H1 (cell line): ENCODE data around the gene SMIM44. TPM values are rescaled to one million over a fixed set of nuclear protein-coding genes. Genes with fewer than 3 reads are reported as not detected.

Experiments
- CTCF ChIA-PET: fragments of 300-600 bp; sonication (Branson Sonifier 250); formaldehyde crosslinking; loops from one replicate; lab custom pipeline; 2021; ENCODE audit not compliant: partially characterized antibody; lab: Charles Lee
- POLR2A ChIA-PET: fragments of 300-600 bp; sonication (Branson Sonifier 250); formaldehyde crosslinking; loops from one replicate; lab custom pipeline; 2021; ENCODE audit warnings: inconsistent platforms; ENCODE audit not compliant: partially characterized antibody; lab: Charles Lee
- DNase-seq, 2 experiments: peaks; one replicate each; pipeline versions ENCODE4 v3.0.0 to v3.0.0-alpha.2; 2010 to 2022; ENCODE audit warnings: low spot score in 2 of 2, low read depth in 1 of 2, mixed read lengths in 1 of 2
- FAIRE-seq: peaks from 2 replicates; lab custom pipeline; 2011; peaks lifted over from hg19 to GRCh38; lab: Jason Lieb, UNC
- H2AFZ ChIP-seq: 2 replicates; pipeline ENCODE4 v1.8.1; 2012; ENCODE audit warnings: low read length, inconsistent platforms
- H2AK5ac ChIP-seq: 2 replicates; pipeline ENCODE4 v1.6.1; 2013; ENCODE audit warnings: low read depth, low read length
- H2BK120ac ChIP-seq: replicated peaks from 2 replicates; pipeline ENCODE3; 2013; ENCODE audit warnings: low read depth, low read length, inconsistent platforms
- H2BK12ac ChIP-seq: 2 replicates; pipeline ENCODE4 v1.6.1; 2013; ENCODE audit warnings: low read depth, low read length
- H2BK15ac ChIP-seq: 2 replicates; pipeline ENCODE4 v1.6.1; 2013; ENCODE audit warnings: low read length
- H2BK20ac ChIP-seq: 2 replicates; pipeline ENCODE4 v1.6.1; 2013; ENCODE audit warnings: low read length
- H2BK5ac ChIP-seq: 2 replicates; pipeline ENCODE4 v1.6.1; 2013; ENCODE audit warnings: low read depth, low read length
- H3K14ac ChIP-seq: 2 replicates; pipeline ENCODE4 v1.6.1; 2013; ENCODE audit warnings: inconsistent platforms; ENCODE audit not compliant: insufficient read length
- H3K18ac ChIP-seq: 2 replicates; pipeline ENCODE4 v1.6.1; 2013; ENCODE audit warnings: low read length; ENCODE audit errors: extremely low read depth
- H3K23ac ChIP-seq: 2 replicates; pipeline ENCODE4 v1.6.1; 2013; ENCODE audit warnings: inconsistent platforms; ENCODE audit not compliant: insufficient read length
- H3K23me2 ChIP-seq: 2 replicates; pipeline ENCODE4 v1.6.1; 2013; ENCODE audit warnings: low read depth, low read length
- H3K27ac ChIP-seq: 2 replicates; pipeline ENCODE4 v1.6.1; 2011; ENCODE audit warnings: low read depth, low read length, inconsistent platforms
- H3K27me3 ChIP-seq, 4 experiments: replicated peaks in 1 of 4; 1 replicate in 1 of 4; 2 replicates in 3 of 4; pipeline versions ENCODE4 v1.6.1 to v1.8.1; 2011 to 2013; ENCODE audit warnings: low read length in 3 of 4, mild to moderate bottlenecking in 3 of 4, inconsistent platforms in 2 of 4, mixed read lengths in 2 of 4, moderate library complexity in 1 of 4; ENCODE audit not compliant: control insufficient read depth in 3 of 4, insufficient read depth in 3 of 4; ENCODE audit errors: extremely low read depth in 1 of 4
- H3K36me3 ChIP-seq, 4 experiments: 2 replicates each; pipeline versions ENCODE4 v1.6.1 to v1.8.1; 2011 to 2013; ENCODE audit warnings: mild to moderate bottlenecking in 4 of 4, low read length in 3 of 4, moderate library complexity in 2 of 4, control low read depth in 1 of 4, inconsistent platforms in 1 of 4; ENCODE audit not compliant: insufficient read depth in 4 of 4, control insufficient read depth in 2 of 4
- H3K4ac ChIP-seq: replicated peaks from 2 replicates; pipeline ENCODE3; 2013; ENCODE audit warnings: low read length, low read depth, mixed read lengths, inconsistent platforms; ENCODE audit not compliant: insufficient read length
- H3K4me1 ChIP-seq, 4 experiments: replicated peaks in 1 of 4; 1 replicate in 1 of 4; 2 replicates in 3 of 4; pipeline versions ENCODE4 v1.6.1 to v1.8.1; 2011 to 2013; ENCODE audit warnings: low read length in 3 of 4, inconsistent platforms in 2 of 4, mixed read lengths in 1 of 4; ENCODE audit not compliant: insufficient read depth in 4 of 4, control insufficient read depth in 3 of 4
- H3K4me2 ChIP-seq, 2 experiments: 2 replicates each; pipeline versions ENCODE4 v1.6.1 to v1.8.1; 2011 to 2013; ENCODE audit warnings: low read depth in 2 of 2, low read length in 2 of 2, control low read depth in 1 of 2, inconsistent platforms in 1 of 2, mild to moderate bottlenecking in 1 of 2; ENCODE audit not compliant: insufficient read depth in 1 of 2
- H3K4me3 ChIP-seq, 4 experiments: fragments of 200-600, 300-600 bp in 1 of 4; sonication (generic), shearing (Covaris generic), sonication (Bioruptor Twin) in 1 of 4; 2 replicates each; pipeline versions ENCODE4 v1.5.1 to v1.8.1; 2011 to 2016; ENCODE audit warnings: low read length in 4 of 4, low read depth in 3 of 4, control low read depth in 2 of 4, inconsistent platforms in 2 of 4, mild to moderate bottlenecking in 2 of 4, mixed read lengths in 1 of 4, moderate library complexity in 1 of 4; ENCODE audit not compliant: insufficient read depth in 2 of 4; ENCODE audit errors: extremely low read depth in 1 of 4
- H3K56ac ChIP-seq: replicated peaks from 2 replicates; pipeline ENCODE3; 2013; ENCODE audit warnings: low read depth, mild to moderate bottlenecking, mixed read lengths, low read length, inconsistent platforms; ENCODE audit not compliant: insufficient read length
- H3K79me1 ChIP-seq: 2 replicates; pipeline ENCODE4 v1.6.1; 2013; ENCODE audit warnings: low read depth, low read length, control low read depth
- H3K79me2 ChIP-seq, 2 experiments: 2 replicates each; pipeline versions ENCODE4 v1.6.1 to v1.8.1; 2012 to 2013; ENCODE audit warnings: low read length in 2 of 2, mild to moderate bottlenecking in 2 of 2, inconsistent platforms in 1 of 2; ENCODE audit not compliant: insufficient read depth in 2 of 2, control insufficient read depth in 1 of 2
- H3K9ac ChIP-seq, 4 experiments: replicated peaks in 1 of 4; 1 replicate in 1 of 4; 2 replicates in 3 of 4; pipeline versions ENCODE4 v1.6.1 to v1.8.1; 2011 to 2013; ENCODE audit warnings: low read depth in 3 of 4, low read length in 3 of 4, control low read depth in 2 of 4, mild to moderate bottlenecking in 2 of 4, moderate library complexity in 2 of 4, inconsistent platforms in 1 of 4; ENCODE audit errors: extremely low read depth in 1 of 4
- H3K9me3 ChIP-seq, 2 experiments: 2 replicates each; pipeline versions ENCODE4 v1.6.1 to v1.8.1; 2012 to 2013; ENCODE audit warnings: mild to moderate bottlenecking in 2 of 2, moderate library complexity in 2 of 2, control low read depth in 1 of 2, inconsistent platforms in 1 of 2, low read depth in 1 of 2, low read length in 1 of 2, mixed read lengths in 1 of 2; ENCODE audit not compliant: insufficient read depth in 2 of 2
- H4K20me1 ChIP-seq, 2 experiments: replicated peaks in 1 of 2; 2 replicates each; pipeline versions ENCODE3 to v1.8.1; 2011 to 2013; ENCODE audit warnings: inconsistent platforms in 2 of 2, low read length in 2 of 2, mild to moderate bottlenecking in 1 of 2; ENCODE audit not compliant: insufficient read depth in 2 of 2, control insufficient read depth in 1 of 2
- H4K5ac ChIP-seq: 2 replicates; pipeline ENCODE4 v1.6.1; 2013; ENCODE audit warnings: low read length, low read depth, mixed read lengths, inconsistent platforms; ENCODE audit not compliant: insufficient read length
- H4K8ac ChIP-seq: 2 replicates; pipeline ENCODE4 v1.8.0; 2013; ENCODE audit warnings: mild to moderate bottlenecking, moderate library complexity, low read length, inconsistent platforms; ENCODE audit not compliant: insufficient read depth; ENCODE audit errors: extremely low read depth
- H4K91ac ChIP-seq: replicated peaks from 2 replicates; pipeline ENCODE3; 2013; ENCODE audit warnings: low read length, mixed read lengths, inconsistent platforms; ENCODE audit not compliant: insufficient read length
- HDAC6 ChIP-seq: IDR thresholded peaks from one replicate; pipeline ENCODE4 v1.7.1; 2012; ENCODE audit warnings: low read depth, mild to moderate bottlenecking, inconsistent platforms, low read length, moderate library complexity
- WGBS, 2 experiments: shearing (Covaris generic) in 1 of 2; methylation state at CpG; one replicate each; pipeline versions ENCODE4 v1.1.6 to v1.1.7; 2013 to 2015; ENCODE audit warnings: low lambda C conversion rate in 2 of 2, mixed read lengths in 2 of 2, inconsistent platforms in 1 of 2, low coverage in 1 of 2, missing lambda C conversion rate in 1 of 2; ENCODE audit not compliant: insufficient replicate concordance in 2 of 2, insufficient coverage in 1 of 2, insufficient read length in 1 of 2; ENCODE audit errors: extremely low coverage in 1 of 2, missing lambda C conversion rate in 1 of 2; 5-methylcytosine and 5-hydroxymethylcytosine counted together
- polyA plus RNA-seq, 7 experiments: library from polyadenylated mRNA; depleted of rRNA in 3 of 7; stranded (reverse) in 5 of 7; unstranded in 2 of 7; fragments of >200 nt in 5 of 7; fragments of 200-250 nt in 2 of 7; gene quantifications; 1 replicate in 5 of 7; 2 replicates in 1 of 7; 4 replicates in 1 of 7; pipeline versions ENCODE4 v1.2.1 to v1.2.3, GENCODE V29; 2011 to 2013; ENCODE audit warnings: missing spikeins in 2 of 7, mixed read lengths in 2 of 7
- total RNA-seq: library from RNA; stranded (reverse); fragmentation: NEBNext Ultra II Directional; extraction: Animal tissue kit (Norgen Biotek cat#: 25700); gene quantifications from 2 replicates; pipeline ENCODE4 v1.2.1, GENCODE V29; 2021

SMIM44 gene
- total and polyA plus RNA-seq, 2 of the 8 experiments (the other 6 are each of a cell fraction or from before 2014, with no cell fraction given), result not detected

GRCh38 chr19:3508771-3509535 lies 25.7 kb upstream of the SMIM44 start:
- H3K27me3 ChIP-seq, result no peaks in the 10 kb centered on the region
- FAIRE-seq, result no peak
- H3K18ac ChIP-seq, result no peak overlapping the region
- H2BK5ac ChIP-seq, result 0 out of 2 replicates have a peak overlapping the region, but pooled peaks have one; percentile 24
- no peak overlapping the region for H4K8ac ChIP-seq
- no peak overlapping the region for H2BK12ac ChIP-seq
- H3K79me2 ChIP-seq, result peaks cover 0 to 54% of the 10 kb centered on the region in 2 experiments; a peak in 2 of 4 replicates
- no peak overlapping the region for H3K4ac ChIP-seq
- 90% methylated on average over 23 of the region's 23 CpGs; no CpG with 5 or more reads in 1 of the 2 experiments for WGBS, 2 experiments
- no peak overlapping the region; a peak in 1 of 4 replicates for H3K4me2 ChIP-seq
- no peaks in the 10 kb centered on the region for H3K9me3 ChIP-seq
- no peak overlapping the region for H2BK120ac ChIP-seq
- TF ChIP-seq HDAC6, result no peak
- peaks cover 0 to 9% (median 7%) of the 10 kb centered on the region in 4 experiments; a peak in 3 of 7 replicates for H3K4me1 ChIP-seq
- no peak overlapping the region for H4K5ac ChIP-seq
- no peak overlapping the region for H3K27ac ChIP-seq
- no peak overlapping the region for H2BK20ac ChIP-seq
- H2BK15ac ChIP-seq, result no peak overlapping the region
- no peak overlapping the region for H2AK5ac ChIP-seq
- H3K9ac ChIP-seq, result peak overlapping the region in 1 of 4 experiments; percentile 9; a peak in 1 of 7 replicates
- POLR2A ChIA-PET, result interaction anchor here (1.1 kb wide), 1 partner anchor 16 kb away, joined by 4 read pairs; no protein-coding TSS in a partner anchor
- H4K91ac ChIP-seq, result no peak overlapping the region
- DNase-seq, result no peak
- H3K79me1 ChIP-seq, result peaks cover 35% of the 10 kb centered on the region
- no peak overlapping the region for H3K4me3 ChIP-seq
- H2AFZ ChIP-seq, result no peak overlapping the region
- CTCF ChIA-PET, result interaction anchor here (1.0 kb wide), 1 partner anchor 28 kb away, joined by 3 read pairs; no protein-coding TSS in a partner anchor
- no peak overlapping the region for H3K23ac ChIP-seq
- peaks cover 18% of the 10 kb centered on the region for H3K23me2 ChIP-seq
- H3K56ac ChIP-seq, result no peak overlapping the region
- H3K36me3 ChIP-seq, result no peaks in the 10 kb centered on the region; a peak in 2 of 8 replicates
- H4K20me1 ChIP-seq, result peaks cover 19 to 38% of the 10 kb centered on the region in 2 experiments
- H3K14ac ChIP-seq, result no peak overlapping the region
